Skeletal muscle cell (primary cell): Measurements from ENCODE around the gene LTF.

Experiments
- DNase-seq: peaks from one replicate; pipeline ENCODE4 v3.0.0-alpha.2; 2010; ENCODE audit warnings: low read depth
- H3K4me3 ChIP-seq: 2 replicates; pipeline ENCODE4 v1.5.1; 2011; ENCODE audit warnings: low read depth, mild to moderate bottlenecking, control low read depth, low read length, moderate library complexity

The LTF gene

DNA sequence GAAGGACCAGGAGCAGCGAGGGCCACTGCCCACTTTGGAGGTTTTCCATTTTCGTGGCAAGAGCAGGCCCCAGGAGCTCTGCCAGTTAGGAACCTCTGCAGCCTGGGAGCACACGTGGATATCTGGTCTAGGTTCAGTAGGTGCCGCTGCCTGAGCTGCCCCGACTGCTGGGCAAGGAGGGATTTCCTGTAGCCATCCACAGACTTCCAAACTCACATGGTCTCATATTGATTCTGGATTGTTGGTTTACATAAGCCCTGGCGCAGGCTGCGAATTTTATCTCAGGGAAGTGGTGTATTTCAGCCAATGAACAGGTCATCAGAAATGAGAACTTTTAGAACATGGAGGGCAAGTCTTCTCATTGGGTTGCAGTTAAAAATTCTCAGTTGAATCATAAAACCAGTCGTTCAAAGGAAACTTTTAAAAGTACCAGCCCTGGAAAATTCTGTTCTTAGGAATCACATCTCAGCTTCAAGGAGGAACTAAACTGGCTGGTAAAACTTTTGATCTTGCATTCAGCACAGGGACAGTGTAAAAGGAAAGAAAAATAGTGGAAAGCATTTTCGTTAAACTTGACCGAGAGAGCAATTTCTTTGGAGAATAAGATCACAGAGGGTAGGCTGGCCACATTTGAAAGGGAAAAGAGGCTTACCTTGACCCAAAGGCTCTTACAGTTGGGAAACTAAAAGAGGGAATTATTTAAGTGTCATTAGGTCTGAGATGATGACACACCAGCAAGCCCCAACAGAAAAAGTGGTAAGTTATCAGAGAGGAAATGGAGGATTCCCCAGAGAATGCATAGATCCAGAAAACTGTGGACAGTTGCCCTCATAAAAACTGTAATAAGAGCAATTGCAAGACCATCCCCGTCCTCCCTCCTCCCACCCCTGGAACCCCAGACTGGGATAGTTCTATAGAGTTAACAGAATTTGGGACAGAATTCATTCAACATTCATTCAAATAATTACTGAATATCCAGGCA, 26.7 kb upstream of the LTF start:
- no peak overlapping the region for H3K4me3 ChIP-seq
- DNase-seq = no peak

DNA sequence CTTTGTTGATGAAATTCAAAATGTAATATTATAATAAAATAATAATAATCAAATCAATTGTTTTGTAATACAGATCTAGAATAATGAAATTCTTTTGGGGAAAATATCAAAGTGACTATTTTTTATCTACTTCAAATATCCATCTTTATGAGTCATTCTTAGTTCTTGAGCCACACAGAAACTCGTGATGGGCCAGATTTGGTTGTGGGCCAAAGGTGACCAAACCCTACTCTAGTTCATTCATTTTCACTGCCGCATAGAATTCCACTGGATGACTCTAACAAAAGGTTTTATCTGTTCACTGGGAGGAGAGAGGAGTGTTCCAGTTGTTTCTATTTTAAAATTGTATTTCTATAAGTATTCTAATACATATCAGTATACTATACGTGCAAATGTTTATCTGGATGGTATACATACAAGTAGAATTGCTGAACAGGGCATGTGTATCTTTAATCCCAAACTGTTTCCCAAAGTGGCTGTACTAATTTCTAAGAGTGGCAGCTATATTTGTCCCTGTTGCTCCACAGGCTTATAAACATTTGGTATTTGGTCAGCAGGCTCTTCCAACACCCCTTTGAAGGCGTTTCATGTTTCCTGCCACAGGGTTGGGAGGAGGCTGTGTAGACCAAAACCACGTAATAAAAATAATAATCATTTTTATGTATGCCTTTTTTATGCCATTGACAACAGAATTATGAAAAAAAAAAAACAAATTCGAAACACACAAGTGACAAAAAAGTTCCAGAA, 25.8 kb upstream of the LTF start:
- H3K4me3 ChIP-seq = no peak overlapping the region
- no peak for DNase-seq

DNA sequence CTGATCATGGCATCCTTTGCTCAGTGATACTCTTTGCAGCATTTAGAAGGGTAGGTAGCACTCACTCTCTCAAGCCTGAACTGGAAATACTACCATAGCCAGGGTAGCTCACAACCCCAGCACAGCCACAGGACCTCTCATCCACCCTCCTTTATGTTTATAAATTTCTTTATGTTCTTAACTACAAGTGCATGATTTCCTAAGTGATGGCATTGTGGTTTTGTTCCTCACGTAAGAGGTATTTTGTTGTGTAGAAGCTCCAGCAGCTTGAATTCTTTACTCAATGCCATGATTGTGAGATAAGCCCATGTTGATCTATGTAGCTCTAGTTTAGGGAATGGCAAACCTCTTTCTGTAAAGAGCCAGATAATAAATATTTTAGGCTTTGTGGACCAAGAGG, 25.2 kb upstream of the LTF start:
- H3K4me3 ChIP-seq = no peak overlapping the region
- DNase-seq = no peak

DNA sequence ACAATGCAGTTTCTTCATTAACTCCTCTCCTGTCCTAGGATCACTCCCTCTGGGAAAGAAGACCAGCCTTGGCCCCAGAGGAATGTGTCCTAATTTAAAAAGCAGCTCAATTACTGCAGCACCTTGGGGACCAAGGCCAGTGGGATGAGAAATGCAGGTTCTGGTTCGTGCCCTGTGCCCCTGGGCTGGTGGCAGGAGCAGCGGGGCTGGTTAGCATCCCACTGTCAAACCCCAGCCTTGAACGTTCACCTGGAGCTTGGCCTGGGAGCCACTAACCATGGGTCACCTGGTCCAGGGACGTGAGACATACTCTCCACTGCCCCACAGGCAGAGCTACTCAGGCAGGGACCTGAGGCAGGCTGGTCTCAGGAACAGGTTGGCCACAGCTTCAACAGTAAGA, 24.7 kb upstream of the LTF start:
- DNase-seq = no peak
- H3K4me3 ChIP-seq = no peak overlapping the region

DNA sequence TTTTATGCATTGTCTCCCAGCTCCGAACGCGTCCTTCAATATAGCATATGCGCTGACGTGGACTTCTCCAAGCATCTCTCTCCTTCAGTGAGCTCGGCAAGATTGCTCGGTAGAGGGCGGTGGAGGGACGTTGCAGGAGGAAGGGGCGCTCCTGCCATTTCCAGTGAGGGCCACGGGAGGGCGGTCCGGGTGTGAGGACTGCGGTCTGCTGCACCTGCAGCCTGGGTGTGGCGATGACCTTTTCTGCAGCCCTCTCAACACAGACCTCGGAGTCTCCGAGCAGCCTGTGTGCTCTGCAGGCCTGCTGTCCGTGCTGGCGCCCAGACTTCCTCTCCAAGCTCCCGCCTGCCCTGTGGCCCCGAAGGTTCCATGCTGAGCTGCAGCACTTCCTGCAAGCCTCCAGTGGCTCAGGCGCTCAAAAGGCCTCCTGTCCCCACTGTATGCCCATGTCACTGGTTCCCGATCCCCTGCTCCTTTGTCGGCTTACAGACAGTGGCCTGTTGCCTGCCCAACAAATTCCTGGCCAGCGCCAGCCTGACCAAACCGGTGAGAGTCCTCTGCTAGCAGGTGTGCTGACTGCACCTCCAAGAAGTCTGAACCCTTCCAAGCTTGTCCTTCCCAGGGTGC, 24.1 kb upstream of the LTF start:
- H3K4me3 ChIP-seq = no peak overlapping the region
- no peak for DNase-seq

DNA sequence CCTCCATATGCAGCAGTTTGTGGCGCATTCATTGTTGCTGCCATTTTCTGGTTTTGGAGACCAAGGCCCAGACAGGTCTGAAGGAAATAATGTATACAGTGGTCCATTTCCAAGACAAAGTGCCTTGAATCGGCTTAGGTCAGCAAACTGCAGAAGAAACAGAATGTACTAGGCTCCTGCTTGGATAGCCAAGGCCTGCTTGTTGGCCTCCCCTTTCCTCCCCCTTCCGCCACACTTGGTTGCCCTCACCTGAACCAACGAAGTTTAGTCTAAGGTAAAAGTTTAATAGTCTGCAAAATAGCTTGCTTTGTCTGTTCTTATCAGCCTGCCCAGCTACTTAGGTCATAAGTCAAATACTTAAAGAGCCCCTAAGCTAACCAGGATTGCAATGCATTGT, 21.1 kb upstream of the LTF start:
- H3K4me3 ChIP-seq = no peak overlapping the region
- DNase-seq = no peak

DNA sequence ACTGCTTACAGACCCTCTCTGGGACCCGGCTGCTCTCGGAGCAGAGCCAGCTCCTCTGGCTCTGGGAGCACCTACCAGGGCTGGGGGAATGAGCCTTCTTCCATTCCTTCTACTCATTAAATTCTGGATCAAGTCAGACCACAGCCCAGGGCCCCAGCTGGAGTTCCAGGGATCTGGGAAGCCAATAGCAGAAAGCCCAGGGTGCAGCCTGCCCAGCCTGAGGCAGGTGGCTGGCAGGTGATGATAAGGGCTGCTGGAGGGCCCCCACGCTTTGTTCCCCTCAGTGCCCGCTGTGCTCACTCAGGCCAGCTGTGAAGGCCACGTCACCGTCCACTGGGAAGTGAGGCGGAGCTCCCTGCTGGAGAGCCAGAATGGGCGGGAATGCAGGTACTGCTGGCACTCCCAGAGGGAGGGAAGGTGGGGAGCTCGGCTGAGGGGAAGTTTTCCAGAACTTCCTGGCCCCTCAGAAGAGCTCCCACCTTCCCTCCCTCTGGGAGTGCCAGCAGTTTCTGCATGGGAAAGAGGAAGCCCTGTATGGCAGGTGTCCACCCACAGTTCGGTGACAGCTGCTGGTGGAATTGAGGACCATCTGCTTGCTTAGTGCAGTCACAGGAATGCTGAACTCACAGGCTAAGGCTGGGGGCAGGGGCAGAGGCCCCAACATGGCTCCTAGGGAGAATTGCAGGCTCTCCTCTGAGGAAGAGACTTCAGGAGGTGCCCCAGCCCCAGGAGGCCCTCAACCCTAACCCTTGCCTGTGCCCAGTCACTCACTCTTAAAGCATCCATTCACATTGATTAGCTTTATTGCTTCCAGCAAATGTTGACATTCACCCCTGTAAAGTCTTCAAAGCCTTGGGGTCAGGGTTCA, 20.4 kb upstream of the LTF start:
- no peak for DNase-seq
- no peak overlapping the region for H3K4me3 ChIP-seq

DNA sequence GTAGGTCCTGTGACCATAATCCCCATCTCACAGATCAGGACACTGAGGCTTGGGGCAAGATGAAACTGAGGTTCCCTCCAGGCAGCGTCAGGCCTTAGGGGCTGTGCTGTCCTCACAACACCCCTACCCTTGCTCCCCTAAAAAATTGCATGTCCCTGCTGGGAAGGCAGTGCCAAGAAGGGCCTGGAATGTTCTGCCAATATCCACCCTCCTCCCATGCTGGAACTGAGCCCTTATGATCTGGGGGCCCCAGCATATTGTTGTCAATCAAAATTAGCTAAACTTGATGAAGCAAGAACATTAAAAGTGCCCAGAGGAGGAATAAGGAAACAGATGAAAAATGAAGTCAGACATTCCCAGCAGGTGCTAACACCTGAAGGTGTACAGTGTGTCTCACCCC, 19.7 kb upstream of the LTF start:
- no peak for DNase-seq
- no peak overlapping the region for H3K4me3 ChIP-seq

DNA sequence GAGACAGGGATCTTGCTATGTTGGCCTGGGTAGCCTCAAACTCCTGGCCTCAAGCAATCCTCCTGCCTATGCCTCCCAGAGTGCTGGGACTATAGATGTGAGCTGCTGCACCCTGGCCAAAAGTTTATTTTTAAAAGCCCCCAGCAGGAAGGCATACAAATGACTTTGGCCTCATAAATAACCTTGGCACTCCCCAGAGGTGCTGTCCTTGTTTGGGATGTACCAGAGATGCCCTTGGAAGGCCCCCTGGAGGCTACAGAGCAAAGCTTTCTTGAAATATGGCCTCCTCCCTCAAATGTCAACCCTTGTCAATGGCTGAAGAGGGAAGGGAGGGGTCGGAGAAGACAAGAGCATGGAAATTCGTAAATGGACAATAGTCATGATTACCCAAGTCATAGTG, 19.1 kb upstream of the LTF start:
- DNase-seq = no peak
- no peak overlapping the region for H3K4me3 ChIP-seq

DNA sequence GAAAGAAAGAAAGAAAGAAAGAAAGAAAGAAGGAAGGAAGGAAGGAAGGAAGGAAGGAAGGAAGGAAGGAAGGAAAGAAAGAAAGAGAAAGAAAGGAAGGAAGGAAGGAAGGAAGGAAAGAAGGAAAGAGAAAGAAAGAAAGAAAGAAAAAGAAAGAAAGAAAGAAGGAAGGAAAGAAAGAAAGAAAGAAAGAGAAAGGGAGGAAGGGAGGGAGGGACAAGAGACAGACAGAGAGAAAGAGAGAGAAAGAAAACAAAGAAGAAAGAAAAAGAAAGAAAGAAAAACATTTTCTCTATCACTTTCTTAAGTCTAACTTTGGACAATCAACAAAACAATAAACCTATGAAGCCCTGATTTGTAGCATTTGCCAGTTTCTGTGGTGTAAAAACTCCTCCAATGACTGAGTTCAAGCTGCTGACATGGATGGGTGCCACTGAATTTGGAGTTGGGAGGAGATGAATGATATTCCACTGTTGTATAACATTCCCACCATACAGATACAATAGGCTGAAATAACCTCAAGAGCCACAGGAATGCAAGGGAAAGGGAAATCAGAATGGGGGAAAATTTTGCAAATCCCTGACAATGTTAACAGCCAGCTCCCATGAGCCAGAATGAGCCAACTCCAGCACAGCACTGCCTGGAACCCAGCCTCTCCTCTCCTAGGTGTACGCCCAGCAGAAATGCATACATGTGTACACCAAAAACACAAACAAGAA, 18.1 kb upstream of the LTF start:
- H3K4me3 ChIP-seq = no peak overlapping the region
- DNase-seq = no peak

DNA sequence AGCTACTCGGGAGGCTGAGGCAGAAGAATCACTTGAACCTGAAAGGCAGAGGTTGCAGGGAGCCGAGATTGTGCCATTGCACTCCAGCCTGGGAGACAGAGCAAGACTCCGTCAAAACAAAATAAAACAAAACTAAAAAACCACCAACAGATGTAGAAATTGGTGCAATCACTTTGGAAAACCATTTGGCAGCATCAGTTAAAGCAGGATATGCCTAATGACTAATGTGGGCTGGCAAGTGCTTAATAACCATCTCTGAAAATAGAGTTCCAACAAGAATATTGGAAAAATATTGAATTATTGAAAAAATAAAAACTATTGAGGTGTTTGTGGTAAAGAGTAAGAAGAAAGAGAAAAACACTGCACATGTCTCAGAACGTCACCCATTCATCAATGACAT, 16.9 kb upstream of the LTF start:
- DNase-seq = no peak
- no peak overlapping the region for H3K4me3 ChIP-seq

DNA sequence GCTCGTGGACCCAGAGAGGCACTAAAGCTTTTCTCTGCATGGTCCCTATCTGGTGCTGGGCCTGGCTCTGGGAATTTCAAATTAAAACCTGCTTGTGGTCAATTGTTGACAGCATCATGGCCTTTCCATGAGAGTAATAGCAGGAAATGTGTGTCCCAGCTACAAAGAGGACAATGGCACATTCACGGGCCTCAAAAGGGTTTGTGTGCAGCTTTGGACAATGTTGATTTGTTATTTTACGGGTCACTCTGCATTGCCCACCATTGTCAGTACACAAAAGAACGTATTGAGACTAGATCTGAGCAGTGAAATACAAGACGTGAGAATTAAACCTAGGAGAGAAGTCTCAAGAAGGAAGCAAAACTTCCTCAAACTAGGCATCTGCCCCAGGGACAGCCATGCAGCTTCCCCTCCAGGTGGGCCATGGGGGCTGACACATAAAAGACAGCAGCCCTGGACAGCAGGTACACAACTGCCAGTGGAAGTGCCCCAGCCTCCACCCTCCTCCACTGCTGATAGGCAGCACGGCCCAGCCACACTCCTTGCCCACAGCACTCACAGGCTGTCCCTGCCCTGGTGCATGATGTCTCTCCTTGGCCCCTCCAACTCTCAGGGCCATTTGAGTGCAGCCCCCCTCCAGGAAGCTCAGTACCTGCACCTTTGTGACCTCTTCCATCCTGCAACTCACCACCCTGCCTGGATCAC, 15.9 kb upstream of the LTF start:
- H3K4me3 ChIP-seq = no peak overlapping the region
- no peak for DNase-seq

DNA sequence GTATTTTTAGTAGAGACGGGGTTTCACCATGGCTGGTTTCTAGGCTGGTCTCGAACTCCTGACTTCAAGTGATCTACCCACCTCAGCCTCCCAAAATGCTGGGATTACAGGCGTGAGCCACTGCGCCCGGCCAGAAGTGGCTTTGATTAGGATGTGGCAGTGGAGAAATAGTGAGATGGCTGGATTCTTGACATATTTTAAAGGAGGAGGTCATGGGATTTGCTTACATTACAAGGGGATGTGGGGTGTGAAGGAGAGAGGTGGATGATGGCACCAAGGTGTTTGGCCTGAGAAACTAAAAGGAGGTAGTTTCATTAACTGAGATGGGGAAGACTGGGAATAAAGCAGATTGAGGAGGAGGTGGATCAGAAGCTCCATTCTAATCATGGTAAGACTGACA, 15.0 kb upstream of the LTF start:
- H3K4me3 ChIP-seq = no peak overlapping the region
- DNase-seq = no peak

DNA sequence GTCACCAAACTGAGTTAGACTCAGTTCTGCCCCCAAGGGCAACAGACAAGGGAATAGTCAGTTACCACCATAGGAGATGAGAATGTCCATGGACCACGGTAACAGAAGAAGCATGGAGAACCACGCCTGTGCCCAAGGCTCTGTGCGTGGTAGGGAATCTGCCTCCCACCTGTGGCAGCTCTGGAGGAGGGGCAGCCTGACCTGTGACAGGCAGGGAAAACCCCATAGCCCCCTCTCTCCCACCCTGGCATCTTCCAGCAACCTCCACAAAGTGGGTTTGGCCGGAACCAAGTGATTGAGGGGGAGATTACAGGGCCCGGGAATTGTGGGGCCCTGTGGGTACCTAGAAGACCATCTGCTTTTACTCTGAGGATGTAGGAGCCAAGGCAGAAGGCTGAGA, 14.3 kb upstream of the LTF start:
- DNase-seq = no peak
- H3K4me3 ChIP-seq = no peak overlapping the region

DNA sequence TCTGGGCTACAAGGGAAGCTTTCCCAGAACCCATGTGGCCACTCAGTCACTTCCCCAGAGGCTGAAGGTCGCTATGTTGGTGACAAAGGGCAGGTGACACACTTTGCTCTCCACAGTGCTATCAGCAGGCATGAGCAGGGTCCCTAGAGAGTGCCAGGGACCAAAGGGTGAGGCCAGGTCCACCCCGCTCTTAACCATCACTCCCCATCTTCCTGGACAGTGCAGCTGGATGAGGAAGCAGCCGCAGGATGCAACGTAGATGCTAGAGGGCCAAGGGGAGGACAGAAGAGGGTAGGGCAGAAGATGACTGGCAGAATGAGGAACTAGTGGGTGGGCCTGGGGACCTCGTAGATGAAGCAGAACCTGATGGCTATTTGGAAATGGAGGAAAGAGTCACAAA, 13.6 kb upstream of the LTF start:
- no peak for DNase-seq
- H3K4me3 ChIP-seq = no peak overlapping the region

DNA sequence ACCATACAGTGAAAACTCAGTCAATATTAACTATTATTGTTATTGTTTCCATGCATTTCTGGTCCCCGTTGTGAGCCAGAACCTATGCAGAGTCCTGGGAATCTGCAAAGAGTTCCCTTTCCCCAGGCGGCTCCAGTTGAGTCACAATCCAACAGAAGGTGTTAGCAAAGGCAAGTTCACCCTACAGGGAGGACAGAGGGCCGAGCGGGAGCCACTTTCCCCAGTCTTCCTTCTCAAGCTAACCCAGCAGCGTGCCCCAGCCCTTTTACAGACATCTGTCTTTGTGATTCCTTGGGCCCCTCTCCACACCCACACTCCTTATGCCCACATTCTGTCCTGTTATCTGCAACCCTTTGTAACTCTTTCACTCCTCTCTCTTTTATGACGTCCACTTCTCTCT, 13.1 kb upstream of the LTF start:
- no peak for DNase-seq

DNA sequence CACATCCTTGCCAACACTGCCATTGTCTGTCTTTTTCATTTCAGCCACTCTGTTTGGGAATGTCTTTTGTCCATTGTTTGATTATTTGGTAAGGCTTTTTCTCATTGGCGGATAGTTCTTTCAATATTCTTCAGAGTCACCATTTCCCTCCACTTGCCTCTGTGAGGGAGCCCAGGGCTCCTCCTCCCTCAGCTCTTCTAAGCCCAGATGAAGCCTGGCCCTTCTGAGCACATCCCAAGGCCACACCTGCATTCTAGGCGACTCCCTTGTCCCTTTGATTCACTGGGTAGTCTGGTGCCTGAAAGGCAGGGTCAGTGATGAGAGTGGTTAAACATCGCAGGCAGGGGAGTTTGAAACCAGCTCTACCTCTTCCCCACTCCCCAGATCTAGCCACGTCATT, 12.4 kb upstream of the LTF start:
- DNase-seq = no peak
- no peak overlapping the region for H3K4me3 ChIP-seq

More for the DNA sequence above, 13.1 kb upstream of the LTF start:
- H3K4me3 ChIP-seq = no peak overlapping the region

DNA sequence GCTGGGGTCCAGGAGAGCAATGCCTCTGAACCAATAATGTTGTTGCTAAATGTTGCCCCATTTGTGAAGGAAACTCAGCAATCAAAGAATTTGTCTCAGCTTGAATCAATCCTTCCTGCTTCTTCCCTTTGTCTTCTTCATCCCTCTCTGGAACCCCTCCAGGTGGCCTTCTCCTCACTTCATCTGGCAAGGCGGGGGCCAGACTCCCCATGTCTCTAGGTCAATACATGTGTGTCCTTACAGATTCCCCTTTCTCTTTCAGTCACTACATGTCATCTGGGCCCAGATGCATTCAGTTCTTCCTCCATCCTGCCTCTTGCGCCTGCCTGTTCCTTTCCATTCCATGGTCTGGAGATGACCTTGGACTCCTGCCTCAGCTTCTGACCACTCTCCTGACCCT, 8.0 kb upstream of the LTF start:
- DNase-seq = no peak
- H3K4me3 ChIP-seq = no peak overlapping the region
